ENCODE data around the gene CYP2A6.

GRCh38 chr19:40822161-40822560, 28.1 kb downstream of the CYP2A6 start:
- TF ChIP-seq EZH2 (IDR thresholded peaks at IDR 0.05): no peak
- TF ChIP-seq, protein P1, sequence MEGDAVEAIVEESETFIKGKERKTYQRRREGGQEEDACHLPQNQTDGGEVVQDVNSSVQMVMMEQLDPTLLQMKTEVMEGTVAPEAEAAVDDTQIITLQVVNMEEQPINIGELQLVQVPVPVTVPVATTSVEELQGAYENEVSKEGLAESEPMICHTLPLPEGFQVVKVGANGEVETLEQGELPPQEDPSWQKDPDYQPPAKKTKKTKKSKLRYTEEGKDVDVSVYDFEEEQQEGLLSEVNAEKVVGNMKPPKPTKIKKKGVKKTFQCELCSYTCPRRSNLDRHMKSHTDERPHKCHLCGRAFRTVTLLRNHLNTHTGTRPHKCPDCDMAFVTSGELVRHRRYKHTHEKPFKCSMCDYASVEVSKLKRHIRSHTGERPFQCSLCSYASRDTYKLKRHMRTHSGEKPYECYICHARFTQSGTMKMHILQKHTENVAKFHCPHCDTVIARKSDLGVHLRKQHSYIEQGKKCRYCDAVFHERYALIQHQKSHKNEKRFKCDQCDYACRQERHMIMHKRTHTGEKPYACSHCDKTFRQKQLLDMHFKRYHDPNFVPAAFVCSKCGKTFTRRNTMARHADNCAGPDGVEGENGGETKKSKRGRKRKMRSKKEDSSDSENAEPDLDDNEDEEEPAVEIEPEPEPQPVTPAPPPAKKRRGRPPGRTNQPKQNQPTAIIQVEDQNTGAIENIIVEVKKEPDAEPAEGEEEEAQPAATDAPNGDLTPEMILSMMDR (IDR thresholded peaks at IDR 0.05): no peak
